Measurements from ENCODE around the gene KLK1. TPM values are rescaled to one million over a fixed set of nuclear protein-coding genes. Genes with fewer than 3 reads are reported as not detected.

Gene KLK1
- total RNA-seq, 1 donor, result not detected

DNA sequence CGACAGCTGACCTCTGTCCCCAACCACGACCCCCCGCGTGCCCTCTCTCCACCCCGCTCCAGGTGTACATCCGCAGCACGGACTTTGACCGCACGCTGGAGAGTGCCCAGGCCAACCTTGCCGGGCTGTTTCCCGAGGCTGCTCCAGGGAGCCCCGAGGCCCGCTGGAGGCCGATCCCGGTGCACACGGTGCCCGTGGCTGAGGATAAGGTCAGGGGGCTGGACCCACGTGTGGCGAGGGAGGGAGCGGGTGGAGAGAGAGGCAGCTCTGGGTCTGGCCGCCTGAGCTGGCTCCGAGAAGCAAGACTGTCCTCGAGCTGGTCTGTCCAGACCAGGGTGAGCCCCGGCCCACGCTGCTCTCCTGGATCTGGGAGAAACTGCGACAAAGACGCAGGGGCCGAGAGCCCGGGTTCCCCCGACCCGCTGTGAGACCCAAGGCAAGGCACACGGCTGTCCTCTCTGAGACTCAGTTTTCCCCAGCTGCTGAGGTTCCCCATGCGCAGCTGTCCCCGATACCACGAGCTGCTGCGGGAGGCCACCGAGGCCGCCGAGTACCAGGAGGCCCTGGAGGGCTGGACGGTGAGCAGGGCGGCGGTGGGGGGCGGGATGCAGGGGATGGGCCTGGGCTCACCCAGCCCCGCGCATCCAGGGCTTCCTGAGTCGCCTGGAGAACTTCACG is 31.9 kb downstream of the KLK1 start:
- TF ChIP-seq, protein P1, sequence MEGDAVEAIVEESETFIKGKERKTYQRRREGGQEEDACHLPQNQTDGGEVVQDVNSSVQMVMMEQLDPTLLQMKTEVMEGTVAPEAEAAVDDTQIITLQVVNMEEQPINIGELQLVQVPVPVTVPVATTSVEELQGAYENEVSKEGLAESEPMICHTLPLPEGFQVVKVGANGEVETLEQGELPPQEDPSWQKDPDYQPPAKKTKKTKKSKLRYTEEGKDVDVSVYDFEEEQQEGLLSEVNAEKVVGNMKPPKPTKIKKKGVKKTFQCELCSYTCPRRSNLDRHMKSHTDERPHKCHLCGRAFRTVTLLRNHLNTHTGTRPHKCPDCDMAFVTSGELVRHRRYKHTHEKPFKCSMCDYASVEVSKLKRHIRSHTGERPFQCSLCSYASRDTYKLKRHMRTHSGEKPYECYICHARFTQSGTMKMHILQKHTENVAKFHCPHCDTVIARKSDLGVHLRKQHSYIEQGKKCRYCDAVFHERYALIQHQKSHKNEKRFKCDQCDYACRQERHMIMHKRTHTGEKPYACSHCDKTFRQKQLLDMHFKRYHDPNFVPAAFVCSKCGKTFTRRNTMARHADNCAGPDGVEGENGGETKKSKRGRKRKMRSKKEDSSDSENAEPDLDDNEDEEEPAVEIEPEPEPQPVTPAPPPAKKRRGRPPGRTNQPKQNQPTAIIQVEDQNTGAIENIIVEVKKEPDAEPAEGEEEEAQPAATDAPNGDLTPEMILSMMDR (IDR thresholded peaks at IDR 0.05; ENCODE audit: extremely low read depth, low read depth, low read length), result no peak
- Histone ChIP-seq H4K20me1 (ENCODE audit: insufficient read depth, low read length) (peaks cover 5% of the 10 kb centered on the region), H3K27me3 (ENCODE audit: insufficient read depth, low read length) (no peaks in the 10 kb centered on the region), H2AFZ (ENCODE audit: low read length) (no peak overlapping the region), H3K4me3 (ENCODE audit: insufficient read depth, low read length) (no peak overlapping the region), H3K79me2 (ENCODE audit: insufficient read depth, low read length) (no peaks in the 10 kb centered on the region), H3K36me3 (ENCODE audit: insufficient read depth, low read length) (no peaks in the 10 kb centered on the region), H3K9me3 (ENCODE audit: low read depth, low read length) (no peaks in the 10 kb centered on the region), H3K4me2 (ENCODE audit: insufficient read depth, low read length) (no peak overlapping the region), H3K4me1 (ENCODE audit: insufficient read depth, low read length) (no peaks in the 10 kb centered on the region), H3K27ac (ENCODE audit: low read depth, low read length) (no peak overlapping the region)
- peak; percentile 88 for DNase-seq (ENCODE audit: insufficient read length, low spot score, missing footprints)

DNA sequence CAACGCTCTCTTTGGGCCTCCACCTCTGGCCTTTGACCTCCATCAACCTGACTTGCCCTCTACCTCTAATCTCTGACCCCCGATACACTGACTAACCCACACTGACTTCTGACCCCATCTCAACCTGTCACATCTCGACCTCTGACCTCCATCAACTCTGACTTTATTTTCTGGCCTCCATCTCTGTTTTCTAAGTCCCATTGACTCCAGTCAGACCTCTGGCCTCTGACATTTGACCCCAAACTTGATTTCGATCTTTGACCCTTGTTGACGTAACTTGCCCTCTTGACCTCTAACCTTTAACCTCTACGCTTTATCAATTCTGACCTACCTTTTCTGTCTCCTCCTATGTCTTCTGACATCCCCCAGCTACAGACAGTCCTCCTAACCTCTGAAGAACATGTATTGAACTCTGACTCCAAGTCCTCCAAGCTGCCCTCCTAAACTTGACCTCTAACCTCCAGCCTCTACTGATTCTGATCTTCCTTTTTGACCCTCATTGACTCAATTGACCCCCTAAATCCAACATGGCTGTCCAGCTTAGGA is 32.6 kb downstream of the KLK1 start:
- H4K20me1 ChIP-seq (ENCODE audit: insufficient read depth, low read length), result peaks cover 4% of the 10 kb centered on the region
- H3K4me1 ChIP-seq (ENCODE audit: insufficient read depth, low read length), result no peaks in the 10 kb centered on the region
- DNase-seq (ENCODE audit: insufficient read length, low spot score, missing footprints), result peak; percentile 61
- H3K27ac ChIP-seq (ENCODE audit: low read depth, low read length), result no peak overlapping the region
- no peak overlapping the region for H3K4me3 ChIP-seq (ENCODE audit: insufficient read depth, low read length)
- no peaks in the 10 kb centered on the region for H3K9me3 ChIP-seq (ENCODE audit: low read depth, low read length)
- no peaks in the 10 kb centered on the region for H3K79me2 ChIP-seq (ENCODE audit: insufficient read depth, low read length)
- H3K27me3 ChIP-seq (ENCODE audit: insufficient read depth, low read length), result no peaks in the 10 kb centered on the region
- no peak overlapping the region for H2AFZ ChIP-seq (ENCODE audit: low read length)
- TF ChIP-seq, protein P1 (IDR thresholded peaks at IDR 0.05; ENCODE audit: extremely low read depth, low read depth, low read length), result no peak
- H3K36me3 ChIP-seq (ENCODE audit: insufficient read depth, low read length), result no peaks in the 10 kb centered on the region
- no peak overlapping the region for H3K4me2 ChIP-seq (ENCODE audit: insufficient read depth, low read length)

DNA sequence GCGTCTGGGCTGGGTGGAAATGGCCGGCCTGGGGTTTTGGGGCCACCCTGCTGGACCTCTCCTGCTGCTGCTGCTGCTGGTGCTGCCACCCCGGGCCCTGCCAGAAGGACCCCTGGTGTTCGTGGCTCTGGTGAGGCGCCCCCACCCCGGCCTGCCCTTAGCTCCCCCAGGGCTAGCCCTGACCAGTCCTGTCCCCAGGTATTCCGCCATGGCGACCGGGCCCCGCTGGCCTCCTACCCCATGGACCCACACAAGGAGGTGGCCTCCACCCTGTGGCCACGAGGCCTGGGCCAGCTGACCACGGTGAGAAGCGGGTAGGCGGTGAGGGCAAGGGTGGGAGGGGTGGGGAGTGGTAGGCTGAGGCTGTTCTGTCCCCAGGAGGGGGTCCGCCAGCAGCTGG is 33.2 kb downstream of the KLK1 start, which contains the start of gene ACP4:
TSS of gene ACP4 (plus strand) at position 20 of the 400 bp plus-strand sequence. CDS start at position 20, 0 bp downstream.
- no peaks in the 10 kb centered on the region for H3K79me2 ChIP-seq (ENCODE audit: insufficient read depth, low read length)
- peak; percentile 75 for DNase-seq (ENCODE audit: insufficient read length, low spot score, missing footprints)
- no peak within 1 kb of the TSS for H2AFZ ChIP-seq (ENCODE audit: low read length)
- H3K9me3 ChIP-seq (ENCODE audit: low read depth, low read length), result no peaks in the 10 kb centered on the region
- H3K27ac ChIP-seq (ENCODE audit: low read depth, low read length), result no peak within 1 kb of the TSS
- H4K20me1 ChIP-seq (ENCODE audit: insufficient read depth, low read length), result no peaks in the 10 kb centered on the region
- no peaks in the 10 kb centered on the region for H3K4me1 ChIP-seq (ENCODE audit: insufficient read depth, low read length)
- H3K27me3 ChIP-seq (ENCODE audit: insufficient read depth, low read length), result no peaks in the 10 kb centered on the region
- H3K4me2 ChIP-seq (ENCODE audit: insufficient read depth, low read length), result no peak within 1 kb of the TSS
- no peak within 1 kb of the TSS for H3K4me3 ChIP-seq (ENCODE audit: insufficient read depth, low read length)
- H3K36me3 ChIP-seq (ENCODE audit: insufficient read depth, low read length), result no peaks in the 10 kb centered on the region
- TF ChIP-seq, protein P1 (IDR thresholded peaks at IDR 0.05; ENCODE audit: extremely low read depth, low read depth, low read length), result no peak

DNA sequence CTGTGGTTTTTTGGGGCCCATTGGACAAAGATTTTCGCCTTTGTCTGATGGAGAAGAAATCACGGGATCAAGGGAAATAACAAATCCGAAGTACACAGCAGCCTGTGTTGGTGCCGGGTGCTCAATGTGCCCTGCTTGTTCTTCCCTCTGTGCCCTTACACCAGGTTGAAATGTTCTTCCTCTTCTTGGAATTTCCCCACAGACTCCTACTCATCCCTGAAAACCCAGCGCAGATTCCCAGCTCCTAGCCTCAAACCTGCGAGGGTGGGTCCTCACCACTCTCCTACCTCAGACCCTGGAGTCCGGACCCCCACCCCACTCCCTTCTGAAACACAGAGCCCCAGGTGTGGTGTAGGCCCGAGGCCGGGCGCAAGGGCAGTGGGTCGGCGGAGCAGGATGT is 38.3 kb downstream of the KLK1 start:
- Histone ChIP-seq H3K27me3 (ENCODE audit: insufficient read depth, low read length) (peaks cover 14% of the 10 kb centered on the region), H4K20me1 (ENCODE audit: insufficient read depth, low read length) (no peaks in the 10 kb centered on the region), H3K4me1 (ENCODE audit: insufficient read depth, low read length) (peaks cover 6% of the 10 kb centered on the region), H3K4me2 (ENCODE audit: insufficient read depth, low read length) (no peak overlapping the region), H3K27ac (ENCODE audit: low read depth, low read length) (no peak overlapping the region), H3K36me3 (ENCODE audit: insufficient read depth, low read length) (no peaks in the 10 kb centered on the region), H3K4me3 (ENCODE audit: insufficient read depth, low read length) (no peak overlapping the region), H2AFZ (ENCODE audit: low read length) (no peak overlapping the region), H3K9me3 (ENCODE audit: low read depth, low read length) (no peaks in the 10 kb centered on the region), H3K79me2 (ENCODE audit: insufficient read depth, low read length) (no peaks in the 10 kb centered on the region)
- peak; percentile 71 for DNase-seq (ENCODE audit: insufficient read length, low spot score, missing footprints)
- TF ChIP-seq, protein P1 (IDR thresholded peaks at IDR 0.05; ENCODE audit: extremely low read depth, low read depth, low read length), result no peak
